Measurements from ENCODE around the gene GPR146.

The GPR146 gene

DNA sequence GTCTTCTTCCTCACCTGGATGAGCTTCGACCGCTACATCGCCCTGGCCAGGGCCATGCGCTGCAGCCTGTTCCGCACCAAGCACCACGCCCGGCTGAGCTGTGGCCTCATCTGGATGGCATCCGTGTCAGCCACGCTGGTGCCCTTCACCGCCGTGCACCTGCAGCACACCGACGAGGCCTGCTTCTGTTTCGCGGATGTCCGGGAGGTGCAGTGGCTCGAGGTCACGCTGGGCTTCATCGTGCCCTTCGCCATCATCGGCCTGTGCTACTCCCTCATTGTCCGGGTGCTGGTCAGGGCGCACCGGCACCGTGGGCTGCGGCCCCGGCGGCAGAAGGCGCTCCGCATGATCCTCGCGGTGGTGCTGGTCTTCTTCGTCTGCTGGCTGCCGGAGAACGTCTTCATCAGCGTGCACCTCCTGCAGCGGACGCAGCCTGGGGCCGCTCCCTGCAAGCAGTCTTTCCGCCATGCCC is 47.9 kb downstream of the GPR146 start:
- Histone ChIP-seq H3K9me3 (ENCODE audit: low read depth, low read length) (no peaks in the 10 kb centered on the region), H3K4me3 (no peak overlapping the region), H3K27ac (no peak overlapping the region), H3K9ac (ENCODE audit: insufficient read length) (no peak overlapping the region), H3K36me3 (ENCODE audit: insufficient read depth, low read length) (no peaks in the 10 kb centered on the region)
- no peak for DNase-seq (ENCODE audit: low read depth, low spot score)
- no peak for TF ChIP-seq EZH2 (IDR thresholded peaks at IDR 0.05)
- no peak for TF ChIP-seq FOXP2 (optimal IDR thresholded peaks at IDR 0.05; ENCODE audit: control extremely low read depth, extremely low read length, insufficient read depth)
- no peak for TF ChIP-seq POLR2AphosphoS5 (IDR thresholded peaks at IDR 0.05; ENCODE audit: borderline replicate concordance, low read depth, low read length)

DNA sequence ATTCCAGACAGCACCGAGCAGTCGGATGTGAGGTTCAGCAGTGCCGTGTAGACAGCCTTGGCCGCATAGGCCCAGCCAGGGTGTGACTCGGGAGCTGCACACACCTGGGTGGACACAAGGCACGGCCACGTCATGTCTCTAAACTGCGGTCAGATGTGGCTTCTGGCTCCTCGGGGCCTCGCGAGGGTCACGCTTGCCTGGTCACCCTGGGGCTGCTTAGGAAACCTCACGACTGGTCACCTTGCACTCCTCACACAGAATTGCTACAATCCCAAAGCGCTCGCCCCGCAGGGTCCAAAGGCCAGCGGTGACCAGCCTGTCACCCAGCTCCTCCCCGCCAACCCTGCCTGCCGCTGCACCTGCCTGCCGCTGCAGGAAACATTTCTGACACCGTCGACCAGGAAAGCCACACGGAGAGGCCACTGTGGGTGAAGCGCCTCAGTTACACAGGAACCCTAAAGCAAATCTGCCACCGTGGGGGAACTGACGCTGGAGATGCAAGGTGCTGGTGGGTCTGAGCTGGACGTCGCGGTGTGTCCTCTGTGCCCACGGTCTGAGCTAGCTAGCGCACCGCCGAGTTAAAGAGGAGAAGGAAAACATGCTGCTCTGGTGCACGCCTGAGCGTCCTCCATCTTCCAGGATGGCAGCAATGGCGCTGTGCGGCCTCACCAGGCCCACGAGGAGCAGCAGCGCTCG is 48.6 kb downstream of the GPR146 start:
- Histone ChIP-seq H3K27ac (no peak overlapping the region), H3K9ac (ENCODE audit: insufficient read length) (no peak overlapping the region), H3K9me3 (ENCODE audit: low read depth, low read length) (no peaks in the 10 kb centered on the region), H3K36me3 (ENCODE audit: insufficient read depth, low read length) (no peaks in the 10 kb centered on the region; the same call in 1 of the 2 replicates), H3K4me3 (no peak overlapping the region)
- no peak for TF ChIP-seq FOXP2 (optimal IDR thresholded peaks at IDR 0.05; ENCODE audit: control extremely low read depth, extremely low read length, insufficient read depth)
- TF ChIP-seq POLR2AphosphoS5 (IDR thresholded peaks at IDR 0.05; ENCODE audit: borderline replicate concordance, low read depth, low read length), result no peak
- no peak for TF ChIP-seq EZH2 (IDR thresholded peaks at IDR 0.05)
- DNase-seq (ENCODE audit: low read depth, low spot score), result no peak

DNA sequence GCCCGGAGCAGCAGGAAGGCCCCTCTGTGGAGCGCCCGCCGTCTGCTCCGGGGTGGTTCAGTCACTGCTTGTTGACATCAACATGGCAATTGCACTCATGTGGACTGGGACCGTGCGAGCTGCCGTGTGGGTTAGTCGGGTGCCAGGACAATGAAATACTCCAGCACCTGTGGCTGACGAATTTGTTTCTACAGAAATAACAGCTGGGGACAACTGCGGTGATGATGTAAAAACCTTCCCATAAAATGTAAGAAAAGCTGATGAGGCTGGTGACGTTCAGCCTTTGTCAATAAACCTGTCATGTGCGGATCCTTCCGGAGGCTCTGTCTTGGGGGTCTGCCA is 49.1 kb downstream of the GPR146 start:
- Histone ChIP-seq H3K36me3 (ENCODE audit: insufficient read depth, low read length) (no peaks in the 10 kb centered on the region; the same call in 1 of the 2 replicates), H3K9me3 (ENCODE audit: low read depth, low read length) (no peaks in the 10 kb centered on the region), H3K27ac (no peak overlapping the region), H3K9ac (ENCODE audit: insufficient read length) (no peak overlapping the region), H3K4me3 (no peak overlapping the region)
- TF ChIP-seq FOXP2 (optimal IDR thresholded peaks at IDR 0.05; ENCODE audit: control extremely low read depth, extremely low read length, insufficient read depth), result no peak
- TF ChIP-seq POLR2AphosphoS5 (IDR thresholded peaks at IDR 0.05; ENCODE audit: borderline replicate concordance, low read depth, low read length), result no peak
- no peak for TF ChIP-seq EZH2 (IDR thresholded peaks at IDR 0.05)
- DNase-seq (ENCODE audit: low read depth, low spot score), result no peak

DNA sequence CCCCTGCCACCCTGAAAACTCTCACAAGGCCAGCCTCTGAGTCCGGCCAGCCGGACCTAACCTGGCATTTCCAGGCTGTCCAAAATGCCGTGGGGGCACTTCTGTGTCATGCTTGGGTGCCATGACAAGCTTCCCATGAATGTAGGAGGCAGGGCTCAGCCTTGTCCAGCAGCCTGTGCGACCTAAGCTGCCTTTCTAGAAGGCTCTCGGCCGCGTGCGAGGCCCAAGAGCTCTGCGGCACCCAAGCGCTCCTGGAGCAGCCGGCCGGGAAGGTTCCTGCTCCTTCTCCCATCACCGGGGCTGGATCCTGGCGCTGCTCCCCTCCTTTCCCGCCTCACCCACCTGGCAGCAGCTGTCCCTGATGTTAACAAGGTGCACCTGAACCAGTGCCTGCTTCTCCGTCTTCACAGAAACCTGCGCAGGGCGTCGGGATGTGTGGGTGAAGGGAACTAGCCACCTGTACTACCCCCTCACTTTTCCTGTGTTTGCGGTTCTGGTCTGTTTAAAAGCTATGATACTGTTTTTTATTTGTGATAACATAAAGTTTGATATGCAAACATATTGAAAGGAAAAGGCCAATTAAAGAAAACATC is 49.7 kb downstream of the GPR146 start:
- H3K9me3 ChIP-seq (ENCODE audit: low read depth, low read length), result no peaks in the 10 kb centered on the region
- no peak overlapping the region for H3K9ac ChIP-seq (ENCODE audit: insufficient read length)
- no peak for DNase-seq (ENCODE audit: low read depth, low spot score)
- no peaks in the 10 kb centered on the region; the same call in 1 of the 2 replicates for H3K36me3 ChIP-seq (ENCODE audit: insufficient read depth, low read length)
- no peak overlapping the region for H3K27ac ChIP-seq
- no peak overlapping the region for H3K4me3 ChIP-seq
- no peak for TF ChIP-seq FOXP2 (optimal IDR thresholded peaks at IDR 0.05; ENCODE audit: control extremely low read depth, extremely low read length, insufficient read depth)
- TF ChIP-seq POLR2AphosphoS5 (IDR thresholded peaks at IDR 0.05; ENCODE audit: borderline replicate concordance, low read depth, low read length), result no peak
- no peak for TF ChIP-seq EZH2 (IDR thresholded peaks at IDR 0.05)

DNA sequence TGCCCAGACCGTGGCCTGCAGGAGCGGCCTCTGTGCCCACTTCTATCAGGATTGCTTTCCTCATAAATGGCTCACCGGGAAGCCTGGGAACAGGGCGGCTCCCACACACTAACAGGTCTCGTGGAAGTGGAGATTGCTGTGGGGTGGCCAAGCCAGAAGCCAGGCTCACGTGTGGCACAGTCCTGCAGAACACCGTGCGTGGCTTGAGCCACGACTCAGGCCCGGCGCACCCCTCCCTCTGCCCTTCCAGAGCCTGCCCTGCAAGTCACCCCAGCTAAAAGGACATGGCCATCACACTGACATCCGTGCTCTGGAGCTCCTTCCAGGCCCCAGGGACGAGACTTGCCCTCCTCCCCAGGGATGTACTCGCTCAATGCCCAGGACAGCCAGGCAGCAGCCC is 50.5 kb downstream of the GPR146 start:
- H3K36me3 ChIP-seq (ENCODE audit: insufficient read depth, low read length), result no peaks in the 10 kb centered on the region; the same call in 1 of the 2 replicates

DNA sequence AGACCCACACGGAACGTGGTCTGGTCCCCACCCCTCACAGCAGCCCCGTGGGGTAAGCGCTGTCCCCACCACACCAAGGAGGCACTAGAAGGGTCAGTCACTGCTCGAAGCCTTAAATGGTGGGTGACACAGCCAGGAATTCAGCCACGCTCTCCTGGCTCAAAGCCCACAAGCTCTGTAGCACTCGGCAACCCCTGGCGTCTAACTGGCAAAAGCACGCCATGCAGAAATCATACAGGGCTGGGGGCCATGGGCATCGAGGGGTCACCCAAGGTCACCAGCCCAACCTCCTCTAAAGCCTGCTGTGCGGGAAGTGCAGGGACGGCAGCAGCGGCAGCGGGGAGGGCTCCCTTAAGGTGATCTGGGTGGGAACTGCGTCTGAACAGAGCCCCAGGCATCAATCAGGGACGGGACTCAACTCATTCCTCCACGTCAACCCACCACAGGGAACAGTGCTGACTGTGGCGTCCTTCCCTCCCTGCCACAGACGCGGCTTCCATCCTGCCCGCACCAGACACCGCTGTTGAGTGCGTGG is 51.3 kb downstream of the GPR146 start:
- no peaks in the 10 kb centered on the region; the same call in 1 of the 2 replicates for H3K36me3 ChIP-seq (ENCODE audit: insufficient read depth, low read length)
- TF ChIP-seq FOXP2 (optimal IDR thresholded peaks at IDR 0.05; ENCODE audit: control extremely low read depth, extremely low read length, insufficient read depth) (no peak), POLR2AphosphoS5 (IDR thresholded peaks at IDR 0.05; ENCODE audit: borderline replicate concordance, low read depth, low read length) (no peak), EZH2 (IDR thresholded peaks at IDR 0.05) (no peak)
- H3K27ac ChIP-seq, result no peak overlapping the region
- no peak overlapping the region for H3K9ac ChIP-seq (ENCODE audit: insufficient read length)
- no peaks in the 10 kb centered on the region for H3K9me3 ChIP-seq (ENCODE audit: low read depth, low read length)
- DNase-seq (ENCODE audit: low read depth, low spot score), result no peak
- no peak overlapping the region for H3K4me3 ChIP-seq

More for the DNA sequence above, 50.5 kb downstream of the GPR146 start:
- TF ChIP-seq FOXP2 (optimal IDR thresholded peaks at IDR 0.05; ENCODE audit: control extremely low read depth, extremely low read length, insufficient read depth) (no peak), EZH2 (IDR thresholded peaks at IDR 0.05) (no peak), POLR2AphosphoS5 (IDR thresholded peaks at IDR 0.05; ENCODE audit: borderline replicate concordance, low read depth, low read length) (no peak)
- no peak overlapping the region for H3K9ac ChIP-seq (ENCODE audit: insufficient read length)
- no peak overlapping the region for H3K27ac ChIP-seq
- H3K4me3 ChIP-seq, result no peak overlapping the region
- DNase-seq (ENCODE audit: low read depth, low spot score), result no peak
- H3K9me3 ChIP-seq (ENCODE audit: low read depth, low read length), result no peaks in the 10 kb centered on the region

DNA sequence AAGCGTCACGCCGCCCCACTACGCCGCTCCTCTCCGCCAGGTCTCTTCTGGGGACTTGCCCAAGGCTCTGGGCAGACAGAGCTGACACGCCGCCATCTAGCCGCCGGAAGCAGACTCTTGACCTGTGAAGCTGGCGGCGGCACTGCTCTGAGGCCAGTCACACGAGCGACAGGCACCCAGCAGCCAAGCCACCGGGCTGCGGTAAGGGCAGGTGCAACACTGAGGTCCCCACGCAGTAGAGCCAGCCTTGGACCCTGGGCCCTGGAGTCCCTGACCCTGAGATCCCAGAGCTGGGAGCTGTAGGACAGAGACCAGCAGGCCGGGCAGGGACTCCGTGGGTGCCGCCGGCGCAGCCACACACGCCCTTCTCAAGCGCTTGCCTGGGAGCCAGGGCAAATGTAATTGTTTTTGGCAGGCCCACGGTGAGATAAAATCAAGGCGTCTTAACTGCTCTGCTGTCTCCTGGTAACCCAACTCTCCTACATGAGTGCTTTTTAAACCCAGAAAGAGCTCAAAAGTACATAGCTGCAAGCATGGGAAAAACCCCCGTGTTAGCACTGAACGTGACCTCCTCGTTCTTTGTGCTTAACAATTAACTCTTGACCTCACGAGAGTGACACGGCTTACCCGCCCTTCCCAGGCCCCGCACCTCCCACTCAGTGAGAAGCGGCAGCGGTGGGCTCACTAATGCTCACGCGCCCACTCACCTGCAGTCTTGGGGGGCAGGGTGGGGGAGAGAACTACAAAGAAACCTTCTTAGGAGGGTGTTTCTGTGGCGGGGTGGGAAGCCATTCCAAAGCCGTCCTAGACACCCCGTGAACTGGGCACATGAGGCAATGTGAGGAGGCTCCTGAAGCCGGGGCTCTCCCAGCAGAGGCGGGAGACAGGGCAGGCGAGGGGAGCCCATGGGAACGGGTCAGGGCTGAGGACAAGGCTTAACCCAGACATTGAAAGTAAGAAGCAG is 52.1 kb downstream of the GPR146 start:
- no peak overlapping the region for H3K27ac ChIP-seq

More for the DNA sequence above, 52.1 kb downstream of the GPR146 start:
- no peaks in the 10 kb centered on the region for H3K9me3 ChIP-seq (ENCODE audit: low read depth, low read length)
- no peak for DNase-seq (ENCODE audit: low read depth, low spot score)
- no peak overlapping the region for H3K9ac ChIP-seq (ENCODE audit: insufficient read length)
- TF ChIP-seq FOXP2 (optimal IDR thresholded peaks at IDR 0.05; ENCODE audit: control extremely low read depth, extremely low read length, insufficient read depth) (no peak), POLR2AphosphoS5 (IDR thresholded peaks at IDR 0.05; ENCODE audit: borderline replicate concordance, low read depth, low read length) (no peak), EZH2 (IDR thresholded peaks at IDR 0.05) (no peak)
- no peak overlapping the region for H3K4me3 ChIP-seq
- H3K36me3 ChIP-seq (ENCODE audit: insufficient read depth, low read length), result no peaks in the 10 kb centered on the region; the same call in 1 of the 2 replicates
